Natural killer cell (primary cell): ENCODE measurements around the gene FAXC. TPM values are rescaled to one million over a fixed set of nuclear protein-coding genes. Genes with fewer than 3 reads are reported as not detected.

Experiments
- ATAC-seq, 3 donors: fragments of 150-1000 bp in 2 of 3; fragments of 200-7000 bp in 1 of 3; cut with Tn5 transposase; 1 replicate in 1 of 3; 2 replicates in 2 of 3; pipeline ENCODE4 v1.10.0; 2021; ENCODE audit warnings: mild to moderate bottlenecking in 2 of 3, moderate library complexity in 2 of 3
- DNase-seq, 2 donors: peaks; one replicate each; pipeline versions ENCODE4 v3.0.0 to v3.0.0-alpha.2; 2013 to 2021; ENCODE audit warnings: mixed read lengths in 1 of 2
- H3K27ac ChIP-seq: one replicate; pipeline ENCODE4 v1.5.1; 2013; ENCODE audit warnings: mild to moderate bottlenecking, low read length
- H3K27me3 ChIP-seq: one replicate; pipeline ENCODE4 v1.6.1; 2013; ENCODE audit warnings: low read length; ENCODE audit not compliant: control insufficient read depth, insufficient read depth
- H3K36me3 ChIP-seq: one replicate; pipeline ENCODE4 v1.6.1; 2013; ENCODE audit warnings: low read length; ENCODE audit not compliant: control insufficient read depth, insufficient read depth
- H3K4me1 ChIP-seq: one replicate; pipeline ENCODE4 v1.6.1; 2013; ENCODE audit warnings: low read length; ENCODE audit not compliant: control insufficient read depth, insufficient read depth
- H3K4me3 ChIP-seq: one replicate; pipeline ENCODE4 v1.5.1; 2013; ENCODE audit warnings: low read length
- H3K9me3 ChIP-seq: one replicate; pipeline ENCODE4 v1.6.1; 2013; ENCODE audit warnings: low read length; ENCODE audit not compliant: control insufficient read depth, insufficient read depth
- H3K27ac Mint-ChIP-seq, 2 donors: one replicate each; pipeline ENCODE4 v1.8.0; 2022; ENCODE audit warnings: mild to moderate bottlenecking in 2 of 2, mixed read lengths in 2 of 2, moderate library complexity in 1 of 2
- H3K27me3 Mint-ChIP-seq, 2 donors: one replicate each; pipeline ENCODE4 v1.8.0; 2022; ENCODE audit warnings: low read depth in 2 of 2, mixed read lengths in 2 of 2
- H3K36me3 Mint-ChIP-seq: one replicate; pipeline ENCODE4 v1.8.0; 2022; ENCODE audit warnings: mixed read lengths
- H3K4me1 Mint-ChIP-seq, 2 donors: one replicate each; pipeline ENCODE4 v1.8.0; 2022; ENCODE audit warnings: mixed read lengths in 2 of 2
- H3K4me3 Mint-ChIP-seq: one replicate; pipeline ENCODE4 v1.8.0; 2022; ENCODE audit warnings: mild to moderate bottlenecking, moderate library complexity, mixed read lengths
- H3K9me3 Mint-ChIP-seq, 2 donors: one replicate each; pipeline ENCODE4 v1.8.0; 2022; ENCODE audit warnings: mixed read lengths in 2 of 2
- WGBS: methylation state at CpG from one replicate; pipeline ENCODE4 v1.1.7; 2013; ENCODE audit warnings: missing lambda C conversion rate; ENCODE audit not compliant: insufficient coverage; 5-methylcytosine and 5-hydroxymethylcytosine counted together
- intact Hi-C: fragments of 100-400 bp; cut with micrococcal nuclease; formaldehyde crosslinking; loops from one replicate; pipeline ENCODE4 v1.14.2; 2022
- total RNA-seq, 4 donors: library from RNA; stranded (reverse); fragments of 120-200 nt in 1 of 4; gene quantifications; one replicate each; pipeline versions ENCODE4 v1.2.3 to v1.2.4, GENCODE V29; 2013 to 2022
- TF ChIP-seq, protein P1 (sequence below): fragments of 200-600 bp; IDR thresholded peaks from one replicate; pipeline ENCODE4 v1.8.0; 2022; ENCODE audit warnings: antibody characterized with exemption

FAXC gene
- total RNA-seq, 3 donors from 2014 or later (not counting 1 experiment from before 2014, with no cell fraction given): not detected

- H3K4me1 Mint-ChIP-seq: no peaks in the 10 kb centered on the region
- Histone ChIP-seq H3K9me3 (no peaks in the 10 kb centered on the region), H3K4me3 (no peak overlapping the region), H3K4me1 (no peaks in the 10 kb centered on the region), H3K36me3 (no peaks in the 10 kb centered on the region), H3K27ac (no peak overlapping the region), H3K27me3 (no peaks in the 10 kb centered on the region)
- H3K4me3 Mint-ChIP-seq: no peak overlapping the region
- DNase-seq (no peak), ATAC-seq (no peak)
- WGBS: 80% methylated on average over 1 of the region's 1 CpG
- intact Hi-C loops: no loop called here
- H3K36me3 Mint-ChIP-seq: no peaks in the 10 kb centered on the region
- no peaks in the 10 kb centered on the region for H3K9me3 Mint-ChIP-seq
- TF ChIP-seq, protein P1, sequence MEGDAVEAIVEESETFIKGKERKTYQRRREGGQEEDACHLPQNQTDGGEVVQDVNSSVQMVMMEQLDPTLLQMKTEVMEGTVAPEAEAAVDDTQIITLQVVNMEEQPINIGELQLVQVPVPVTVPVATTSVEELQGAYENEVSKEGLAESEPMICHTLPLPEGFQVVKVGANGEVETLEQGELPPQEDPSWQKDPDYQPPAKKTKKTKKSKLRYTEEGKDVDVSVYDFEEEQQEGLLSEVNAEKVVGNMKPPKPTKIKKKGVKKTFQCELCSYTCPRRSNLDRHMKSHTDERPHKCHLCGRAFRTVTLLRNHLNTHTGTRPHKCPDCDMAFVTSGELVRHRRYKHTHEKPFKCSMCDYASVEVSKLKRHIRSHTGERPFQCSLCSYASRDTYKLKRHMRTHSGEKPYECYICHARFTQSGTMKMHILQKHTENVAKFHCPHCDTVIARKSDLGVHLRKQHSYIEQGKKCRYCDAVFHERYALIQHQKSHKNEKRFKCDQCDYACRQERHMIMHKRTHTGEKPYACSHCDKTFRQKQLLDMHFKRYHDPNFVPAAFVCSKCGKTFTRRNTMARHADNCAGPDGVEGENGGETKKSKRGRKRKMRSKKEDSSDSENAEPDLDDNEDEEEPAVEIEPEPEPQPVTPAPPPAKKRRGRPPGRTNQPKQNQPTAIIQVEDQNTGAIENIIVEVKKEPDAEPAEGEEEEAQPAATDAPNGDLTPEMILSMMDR: no peak
- H3K27ac Mint-ChIP-seq: no peak overlapping the region
- H3K27me3 Mint-ChIP-seq: peaks cover 20 to 35% of the 10 kb centered on the region in 2 donors
Measured at GRCh38 chr6:99297006-99297405, 52.5 kb downstream of the FAXC start.

DNA sequence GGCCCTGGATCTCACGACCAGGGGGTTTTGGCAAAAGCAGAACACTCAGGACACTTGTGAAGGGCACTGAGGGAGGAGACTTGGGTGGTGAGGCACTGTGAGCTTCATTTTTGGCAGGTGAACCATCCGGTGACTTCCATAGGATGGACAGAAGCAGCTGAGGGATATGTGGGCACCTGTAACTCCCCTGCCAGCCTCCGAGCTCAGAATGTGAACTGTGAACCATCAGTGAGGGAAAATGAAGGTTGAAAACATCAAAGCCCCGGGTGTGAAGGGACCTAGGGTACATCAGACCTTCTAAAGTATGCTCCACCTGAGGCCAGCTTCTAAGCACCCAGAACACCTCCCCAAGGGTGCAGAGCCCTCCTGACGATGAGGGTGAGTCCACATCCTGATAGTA, 53.2 kb downstream of the FAXC start:
- ATAC-seq (no peak), DNase-seq (no peak)
- Histone ChIP-seq H3K27ac (no peak overlapping the region), H3K27me3 (no peaks in the 10 kb centered on the region), H3K36me3 (no peaks in the 10 kb centered on the region), H3K4me3 (no peak overlapping the region), H3K4me1 (no peaks in the 10 kb centered on the region), H3K9me3 (no peaks in the 10 kb centered on the region)
- peaks cover 20 to 35% of the 10 kb centered on the region in 2 donors for H3K27me3 Mint-ChIP-seq
- no peak overlapping the region for H3K4me3 Mint-ChIP-seq
- TF ChIP-seq, protein P1: no peak
- H3K36me3 Mint-ChIP-seq: no peaks in the 10 kb centered on the region
- no peaks in the 10 kb centered on the region for H3K4me1 Mint-ChIP-seq
- no peaks in the 10 kb centered on the region for H3K9me3 Mint-ChIP-seq
- intact Hi-C loops: no loop called here
- H3K27ac Mint-ChIP-seq: no peak overlapping the region
- WGBS: 81% methylated on average over 5 of the region's 5 CpGs

GRCh38 chr6:99295276-99295675, 54.2 kb downstream of the FAXC start:
- Mint-ChIP-seq H3K4me1 (no peaks in the 10 kb centered on the region), H3K27me3 (peaks cover 20 to 28% of the 10 kb centered on the region in 2 donors), H3K36me3 (no peaks in the 10 kb centered on the region), H3K27ac (no peak overlapping the region), H3K9me3 (no peaks in the 10 kb centered on the region), H3K4me3 (no peak overlapping the region)
- Histone ChIP-seq H3K27ac (no peak overlapping the region), H3K36me3 (no peaks in the 10 kb centered on the region), H3K4me1 (no peaks in the 10 kb centered on the region), H3K9me3 (no peaks in the 10 kb centered on the region), H3K4me3 (no peak overlapping the region), H3K27me3 (no peaks in the 10 kb centered on the region)
- intact Hi-C loops: no loop called here
- WGBS: 90% methylated on average over 2 of the region's 3 CpGs
- TF ChIP-seq, protein P1: no peak
- no peak for ATAC-seq
- no peak for DNase-seq

DNA sequence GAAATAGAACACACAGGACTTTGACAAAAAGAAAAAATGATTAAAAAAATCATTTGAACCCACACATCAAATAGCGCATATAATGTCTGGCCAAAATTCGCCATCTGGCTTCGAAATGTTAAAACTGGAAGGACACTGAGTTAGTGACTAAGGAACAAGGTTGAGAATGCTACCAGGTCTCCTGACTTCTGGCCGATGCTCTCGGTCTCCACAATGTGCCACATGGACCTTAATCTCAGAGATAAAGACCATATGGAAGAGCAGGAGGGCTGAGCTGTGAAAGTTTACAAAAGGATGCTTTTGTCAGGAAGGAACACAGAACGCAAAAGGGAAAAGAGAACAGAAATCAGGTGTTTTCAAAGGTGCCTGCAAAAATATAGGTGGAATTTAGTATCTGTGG, 54.7 kb downstream of the FAXC start:
- Histone ChIP-seq H3K4me1 (no peaks in the 10 kb centered on the region), H3K4me3 (no peak overlapping the region), H3K27ac (no peak overlapping the region), H3K27me3 (no peaks in the 10 kb centered on the region), H3K36me3 (no peaks in the 10 kb centered on the region), H3K9me3 (no peaks in the 10 kb centered on the region)
- Mint-ChIP-seq H3K9me3 (no peaks in the 10 kb centered on the region), H3K27me3 (peaks cover 20 to 24% of the 10 kb centered on the region in 2 donors), H3K4me3 (no peak overlapping the region), H3K4me1 (no peaks in the 10 kb centered on the region), H3K27ac (no peak overlapping the region), H3K36me3 (no peaks in the 10 kb centered on the region)
- TF ChIP-seq, protein P1: no peak
- WGBS: 91% methylated on average over 6 of the region's 6 CpGs
- intact Hi-C loops: no loop called here
- ATAC-seq (no peak), DNase-seq (no peak)
